Tibial nerve (tissue), 4 donors: ENCODE data around the gene RMND5B. TPM values are rescaled to one million over a fixed set of nuclear protein-coding genes. Genes with fewer than 3 reads are reported as not detected.
A peak's percentile ranks its signal among the peaks of the same experiment; 100 is the strongest.

Experiments used
- DNase-seq, 2 donors: peaks; one replicate each; pipeline ENCODE4 v3.0.0-alpha.2; 2019; ENCODE audit warnings: low spot score in 2 of 2
- H3K27ac ChIP-seq, 4 donors: fragments of 200-600 bp; sonication (generic) in 3 of 4; one replicate each; pipeline ENCODE4 v1.5.1; 2017 to 2019; ENCODE audit warnings: mild to moderate bottlenecking in 1 of 4
- H3K27me3 ChIP-seq, 2 donors: fragments of 200-600 bp; sonication (generic) in 1 of 2; one replicate each; pipeline versions ENCODE4 v1.5.1 to v1.6.0; 2017 to 2019
- H3K36me3 ChIP-seq, 3 donors: fragments of 200-600 bp; sonication (generic); one replicate each; pipeline ENCODE4 v1.5.1; 2018 to 2019
- H3K4me1 ChIP-seq, 4 donors: fragments of 200-600 bp; sonication (generic) in 3 of 4; one replicate each; pipeline ENCODE4 v1.5.1; 2017 to 2019
- H3K4me3 ChIP-seq, 4 donors: fragments of 200-600 bp; sonication (generic) in 3 of 4; one replicate each; pipeline ENCODE4 v1.5.1; 2017 to 2019; ENCODE audit warnings: mild to moderate bottlenecking in 1 of 4, moderate library complexity in 1 of 4
- H3K9me3 ChIP-seq, 4 donors: fragments of 200-600 bp; sonication (generic) in 3 of 4; one replicate each; pipeline ENCODE4 v1.5.1; 2017 to 2019
- CTCF ChIP-seq, 5 experiments: fragments of 200-600 bp in 3 of 5; fragments of 450-650 bp in 2 of 5; sonication (generic) in 3 of 5; IDR thresholded peaks; one replicate each; pipeline ENCODE4 v1.5.1; 2016 to 2019; ENCODE audit warnings: antibody characterized with exemption in 5 of 5, mild to moderate bottlenecking in 3 of 5, moderate library complexity in 2 of 5
- EP300 ChIP-seq, 2 donors: sonication (generic); formaldehyde crosslinking; IDR thresholded peaks; one replicate each; pipeline ENCODE4 v1.6.1; 2017; ENCODE audit warnings: antibody characterized with exemption in 2 of 2, mild to moderate bottlenecking in 1 of 2
- POLR2A ChIP-seq, 2 donors: fragments of 450-650 bp; IDR thresholded peaks; one replicate each; pipeline ENCODE4 v1.6.1; 2017; ENCODE audit warnings: antibody characterized with exemption in 2 of 2, mild to moderate bottlenecking in 2 of 2, moderate library complexity in 2 of 2
- WGBS, 2 donors: methylation state at CpG; one replicate each; pipeline ENCODE4 v1.1.5; 2018; 5-methylcytosine and 5-hydroxymethylcytosine counted together
- total RNA-seq, 4 donors: library from RNA; depleted of rRNA; stranded (reverse); fragments of >200 nt; gene quantifications; one replicate each; pipeline ENCODE4 v1.1.0, GENCODE V29; 2016

RMND5B gene
- total RNA-seq, 4 donors from 2014 or later = 43.1 to 58.8 (median 53.0) TPM

DNA sequence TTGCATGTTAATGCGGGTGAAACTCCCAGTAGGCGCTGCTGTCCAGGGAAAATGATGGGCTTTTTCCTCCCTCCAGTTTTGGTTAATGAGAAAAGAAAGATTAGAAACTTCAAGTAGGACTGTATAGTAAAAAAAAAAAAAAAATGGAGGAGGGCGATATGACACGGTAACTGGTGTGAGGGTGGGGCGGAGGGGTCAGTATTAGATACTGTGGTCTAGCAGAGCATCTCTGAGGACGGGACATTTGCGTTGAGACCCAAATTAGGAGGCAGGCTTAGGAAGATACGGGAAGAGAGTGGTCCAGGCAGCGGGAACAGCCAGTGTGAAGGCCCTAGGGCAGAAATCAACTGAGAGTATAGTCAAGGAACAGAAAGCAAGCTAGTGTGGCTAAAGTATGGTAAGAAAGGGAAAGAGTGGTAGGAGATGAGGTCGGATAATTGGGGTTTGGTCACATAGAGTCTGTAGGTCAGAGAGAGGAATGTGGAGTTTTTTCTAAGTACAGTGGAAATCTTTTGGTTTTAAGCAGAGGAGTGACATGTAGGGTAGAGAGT, 707 bp downstream of the RMND5B start:
- H3K4me1 ChIP-seq = peaks cover 0 to 21% (median 9%) of the 10 kb centered on the region in 4 donors
- DNase-seq = no peak
- H3K36me3 ChIP-seq = peaks cover 0 to 34% (median 0%) of the 10 kb centered on the region in 3 donors
- H3K27me3 ChIP-seq = no peaks in the 10 kb centered on the region
- TF ChIP-seq CTCF (IDR thresholded peaks at IDR 0.05) (no peak), EP300 (IDR thresholded peaks at IDR 0.05) (no peak), POLR2A (IDR thresholded peaks at IDR 0.05) (no peak)
- peak overlapping the region; percentile 59 to 99 (median 72) for H3K4me3 ChIP-seq
- H3K27ac ChIP-seq = peak overlapping the region in 3 of 4 donors; percentile 93 to 98 (median 93)
- 17 to 26% methylated on average over 10 of the region's 10 CpGs for WGBS, 2 donors
- no peaks in the 10 kb centered on the region for H3K9me3 ChIP-seq

- H3K9me3 ChIP-seq = no peaks in the 10 kb centered on the region
- H3K27ac ChIP-seq = no peak overlapping the region
- H3K4me1 ChIP-seq = peaks cover 0 to 5% (median 3%) of the 10 kb centered on the region in 4 donors
- DNase-seq = no peak
- H3K27me3 ChIP-seq = no peaks in the 10 kb centered on the region
- WGBS, 2 donors = 81% methylated on average over 10 of the region's 10 CpGs
- peaks cover 0 to 84% (median 0%) of the 10 kb centered on the region in 3 donors for H3K36me3 ChIP-seq
- no peak for TF ChIP-seq EP300 (IDR thresholded peaks at IDR 0.05)
- no peak for TF ChIP-seq POLR2A (IDR thresholded peaks at IDR 0.05)
- TF ChIP-seq CTCF (IDR thresholded peaks at IDR 0.05) = no peak
- H3K4me3 ChIP-seq = no peak overlapping the region
These were observed 6.2 kb downstream of the RMND5B start for GRCh38 chr5:178136990-178137389.

DNA sequence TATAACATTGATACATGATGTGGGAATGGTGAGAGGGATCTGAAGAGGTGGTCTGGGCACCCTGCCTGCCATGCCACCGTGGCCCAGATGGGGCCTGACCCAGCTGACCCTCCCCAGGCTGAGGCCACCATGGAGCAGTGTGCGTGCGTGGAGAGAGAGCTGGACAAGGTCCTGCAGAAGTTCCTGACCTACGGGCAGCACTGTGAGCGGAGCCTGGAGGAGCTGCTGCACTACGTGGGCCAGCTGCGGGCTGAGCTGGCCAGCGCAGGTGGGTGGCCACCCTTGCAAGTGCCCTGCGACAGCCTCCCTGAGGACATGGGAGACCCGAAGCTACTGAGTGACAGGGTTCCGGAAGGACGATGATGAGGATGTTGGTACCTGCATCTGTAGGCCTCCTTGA, 7.2 kb downstream of the RMND5B start:
- Histone ChIP-seq H3K9me3 (no peaks in the 10 kb centered on the region), H3K27ac (no peak overlapping the region), H3K36me3 (peaks cover 0 to 93% (median 3%) of the 10 kb centered on the region in 3 donors), H3K27me3 (no peaks in the 10 kb centered on the region), H3K4me1 (no peaks in the 10 kb centered on the region), H3K4me3 (no peak overlapping the region)
- no peak for TF ChIP-seq POLR2A (IDR thresholded peaks at IDR 0.05)
- TF ChIP-seq CTCF (IDR thresholded peaks at IDR 0.05) = no peak
- TF ChIP-seq EP300 (IDR thresholded peaks at IDR 0.05) = no peak
- DNase-seq = no peak
- 85 to 90% methylated on average over 12 of the region's 12 CpGs for WGBS, 2 donors

DNA sequence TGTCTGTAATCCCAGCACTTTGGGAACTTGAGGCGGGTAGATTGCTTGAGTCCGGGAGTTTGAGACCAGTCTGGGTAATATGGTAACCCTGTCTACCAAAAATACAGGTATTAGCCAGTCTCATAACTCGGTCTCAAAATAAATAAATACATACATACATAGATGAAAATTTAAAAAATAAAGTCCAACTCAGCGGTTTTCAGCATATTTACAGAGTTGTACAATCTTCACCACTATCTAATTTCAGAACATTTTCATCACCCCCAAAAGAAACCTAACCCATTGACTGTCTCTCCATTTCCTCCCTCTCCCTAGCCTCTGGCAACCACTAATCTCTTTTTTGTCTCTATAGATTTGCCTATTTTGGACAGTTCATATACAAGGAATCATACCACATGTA, 10.7 kb downstream of the RMND5B start:
- Histone ChIP-seq H3K9me3 (no peaks in the 10 kb centered on the region), H3K27me3 (no peaks in the 10 kb centered on the region), H3K4me1 (no peaks in the 10 kb centered on the region), H3K4me3 (no peak overlapping the region), H3K36me3 (peaks cover 0 to 95% (median 9%) of the 10 kb centered on the region in 3 donors), H3K27ac (no peak overlapping the region)
- TF ChIP-seq EP300 (IDR thresholded peaks at IDR 0.05) (no peak), POLR2A (IDR thresholded peaks at IDR 0.05) (no peak), CTCF (IDR thresholded peaks at IDR 0.05) (no peak)
- no peak for DNase-seq
- 96 to 97% methylated on average over 4 of the region's 4 CpGs for WGBS, 2 donors

GRCh38 chr5:178142642-178143041, 11.8 kb downstream of the RMND5B start:
- Histone ChIP-seq H3K9me3 (no peaks in the 10 kb centered on the region), H3K4me3 (no peak overlapping the region), H3K27ac (no peak overlapping the region), H3K36me3 (peaks cover 0 to 96% (median 15%) of the 10 kb centered on the region in 3 donors), H3K4me1 (no peaks in the 10 kb centered on the region), H3K27me3 (no peaks in the 10 kb centered on the region)
- WGBS, 2 donors = 91 to 96% methylated on average over 20 of the region's 20 CpGs
- TF ChIP-seq EP300 (IDR thresholded peaks at IDR 0.05) (no peak), POLR2A (IDR thresholded peaks at IDR 0.05) (no peak), CTCF (IDR thresholded peaks at IDR 0.05) (no peak)
- no peak for DNase-seq
